Stimulated activated CD4-positive, alpha-beta T cell treated with anti-CD3 and anti-CD28 coated beads, TNF-alpha, amount 100 ng/mL, for 1 hour (primary cell): ENCODE results near the gene LRMDA.

Experiments used
- DNase-seq, 3 donors: peaks; one replicate each; pipeline ENCODE4 v3.0.0-alpha.2; 2020; ENCODE audit warnings: low read depth in 3 of 3, low spot score in 1 of 3

Gene LRMDA

DNA sequence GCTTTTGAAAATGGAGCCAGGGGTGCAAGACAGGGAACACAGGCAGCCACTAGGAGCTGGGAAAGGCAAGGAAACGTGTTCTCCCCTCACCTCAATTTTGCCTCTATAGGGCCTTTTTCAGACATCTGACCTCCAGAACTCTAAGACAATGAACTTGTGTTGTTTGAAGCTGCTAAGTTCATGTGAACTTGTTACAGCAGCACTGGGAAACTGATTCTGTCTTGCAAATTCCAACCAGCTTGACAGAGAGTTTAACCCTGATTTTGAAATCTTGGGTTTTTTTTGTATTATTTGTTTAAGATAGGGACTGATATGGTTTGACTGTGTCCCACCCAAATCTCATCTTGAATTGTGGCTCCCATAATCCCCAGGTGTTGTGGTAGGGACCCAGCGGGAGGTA lies 852.9 kb downstream of the LRMDA start:
- DNase-seq: no peak

DNA sequence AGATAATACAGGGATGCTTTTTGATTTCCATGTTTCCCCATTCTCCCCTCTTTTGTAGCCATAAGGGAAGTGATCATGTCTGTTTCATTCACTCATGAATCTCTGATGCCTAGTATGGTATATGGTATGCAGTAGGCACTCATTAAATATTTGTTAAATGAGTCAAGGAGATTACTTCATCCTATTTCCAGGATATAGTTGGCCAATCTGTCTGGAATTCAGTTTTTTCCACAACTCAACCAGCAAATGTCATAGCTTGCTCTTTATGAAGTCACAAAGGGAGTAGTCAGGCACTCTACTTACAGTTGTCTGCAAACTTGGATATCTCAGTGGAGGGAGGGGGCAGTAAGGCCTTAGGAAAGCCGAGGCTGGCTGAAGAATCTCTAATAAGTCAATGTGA lies 853.6 kb downstream of the LRMDA start:
- no peak for DNase-seq

DNA sequence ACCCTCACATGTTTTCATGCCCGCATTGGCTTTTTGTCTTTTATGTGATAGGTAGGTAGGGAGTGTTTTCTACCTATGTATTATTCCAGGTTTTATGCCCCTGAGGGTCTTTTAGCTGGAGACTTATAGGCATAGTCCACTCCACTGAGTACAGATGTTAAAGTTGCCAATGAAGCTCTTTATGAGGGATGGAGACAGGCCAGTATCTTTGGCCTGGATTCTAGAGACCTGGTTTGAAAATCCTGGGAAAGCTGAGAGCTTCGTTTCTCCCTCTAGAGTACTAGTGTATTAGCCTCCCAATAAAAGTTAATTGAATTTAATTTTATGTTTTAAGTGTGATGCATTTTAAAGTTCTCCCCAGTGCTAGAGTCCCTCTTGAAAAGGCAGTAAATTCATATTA lies 854.1 kb downstream of the LRMDA start:
- DNase-seq: no peak

DNA sequence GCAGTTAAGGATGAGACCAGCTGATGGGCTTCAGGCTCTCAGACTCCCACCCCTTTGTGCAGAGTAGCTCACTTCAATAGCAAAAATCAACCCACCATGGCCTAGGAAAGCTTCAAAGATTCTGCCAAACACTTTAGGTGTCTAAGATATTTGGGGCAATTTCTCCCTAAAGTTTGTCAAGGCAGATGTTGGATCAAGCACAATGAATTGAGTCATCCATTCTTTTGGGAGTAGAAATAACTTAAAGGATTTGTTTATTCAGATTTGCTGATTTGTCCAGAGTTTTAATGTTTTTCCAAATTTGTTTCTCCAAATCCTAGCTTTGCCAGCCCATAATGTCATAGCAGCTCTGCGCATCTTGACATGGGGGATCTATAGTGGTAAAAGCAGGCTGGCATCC lies 855.1 kb downstream of the LRMDA start:
- no peak for DNase-seq

DNA sequence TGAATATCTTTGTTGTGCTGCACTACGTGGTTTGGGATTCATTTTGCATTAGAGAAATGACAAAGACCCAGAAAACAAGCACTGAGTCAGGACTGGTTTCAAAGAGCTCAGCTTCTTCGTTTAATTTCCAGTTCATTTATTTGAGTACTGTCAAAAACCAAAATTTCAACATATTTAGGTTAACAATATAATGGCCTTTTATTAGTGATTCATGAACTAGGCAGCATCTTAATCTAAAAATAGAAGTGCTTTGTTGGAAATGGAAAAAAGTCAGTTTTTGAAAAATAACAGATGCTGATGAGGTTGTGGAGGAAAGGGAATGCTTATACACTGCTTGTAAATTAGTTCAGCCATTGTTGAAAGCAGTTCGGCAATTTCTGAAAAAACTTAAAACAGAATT lies 856.4 kb downstream of the LRMDA start:
- DNase-seq: no peak

DNA sequence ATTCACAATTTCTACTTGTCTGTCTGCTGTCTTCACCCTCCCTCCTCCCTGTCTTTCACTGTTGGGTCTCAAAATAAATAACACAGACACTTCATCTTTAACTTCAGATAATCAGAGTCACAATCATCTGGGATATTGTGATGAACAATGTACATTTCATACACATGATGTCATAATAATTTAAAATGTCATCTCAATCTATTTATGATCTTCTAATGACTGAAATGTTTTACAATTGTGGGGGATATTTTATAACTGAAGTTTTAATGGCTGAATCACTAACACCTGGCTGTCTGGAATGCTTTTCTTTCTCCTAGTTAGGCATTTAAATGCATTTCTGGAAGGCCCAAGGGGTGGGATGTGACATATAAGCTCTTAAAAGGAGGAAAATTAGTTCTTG lies 859.8 kb downstream of the LRMDA start:
- no peak for DNase-seq

DNA sequence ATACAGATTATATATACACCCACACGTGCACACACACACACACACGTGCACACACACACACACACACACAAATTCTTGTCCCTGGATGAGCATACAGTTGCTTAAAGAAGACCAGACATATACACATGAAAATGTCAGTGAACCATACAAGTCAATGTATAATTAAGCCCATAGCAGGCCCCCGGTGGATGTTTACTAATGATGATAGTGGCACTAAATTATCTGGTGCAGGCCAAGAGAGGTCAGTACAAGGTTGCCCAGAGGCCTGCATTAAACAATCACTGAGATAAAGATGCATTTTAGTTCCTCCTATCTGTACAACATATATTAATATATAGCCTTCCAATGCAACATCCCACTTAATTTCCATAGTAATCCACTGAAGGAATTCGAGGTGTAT lies 860.5 kb downstream of the LRMDA start:
- no peak for DNase-seq

DNA sequence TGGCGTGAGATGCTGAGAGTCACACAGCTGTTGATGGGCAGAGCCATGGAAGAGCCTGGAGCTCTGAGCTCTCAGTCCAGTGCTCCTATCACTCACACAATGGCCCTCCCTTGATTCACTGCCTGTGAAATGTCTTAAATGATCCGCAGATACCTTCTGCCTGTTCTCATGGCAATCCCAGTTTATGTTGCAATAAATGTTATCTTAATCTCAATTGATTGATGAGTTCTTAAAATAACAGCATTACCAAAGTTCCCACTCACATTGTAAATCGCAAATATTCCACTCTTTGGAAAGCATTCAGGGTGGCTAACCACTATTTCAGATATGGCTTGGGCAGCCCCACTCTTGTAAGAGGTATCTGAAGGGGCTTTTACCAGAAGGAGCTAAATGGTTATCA lies 865.5 kb downstream of the LRMDA start:
- no peak for DNase-seq

DNA sequence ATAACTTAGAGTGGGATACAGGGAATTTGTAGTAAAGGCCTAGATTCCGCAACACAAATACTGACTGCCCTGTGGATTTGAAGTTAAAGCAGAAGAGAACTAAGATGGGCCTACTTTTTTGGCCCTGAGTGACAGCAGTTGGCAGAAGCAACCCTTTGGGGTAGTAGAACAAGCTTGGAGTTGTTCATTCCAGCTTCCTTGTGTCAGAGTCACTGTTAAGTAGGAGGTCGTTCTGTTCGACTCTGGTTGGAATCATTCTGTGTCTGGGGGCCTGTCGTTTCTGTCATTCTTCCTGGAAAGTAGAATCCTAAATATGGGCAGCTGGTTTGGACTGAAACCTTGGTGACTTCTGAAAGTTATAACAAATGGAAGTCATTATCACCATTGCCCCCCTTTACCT lies 865.9 kb downstream of the LRMDA start:
- DNase-seq: no peak

DNA sequence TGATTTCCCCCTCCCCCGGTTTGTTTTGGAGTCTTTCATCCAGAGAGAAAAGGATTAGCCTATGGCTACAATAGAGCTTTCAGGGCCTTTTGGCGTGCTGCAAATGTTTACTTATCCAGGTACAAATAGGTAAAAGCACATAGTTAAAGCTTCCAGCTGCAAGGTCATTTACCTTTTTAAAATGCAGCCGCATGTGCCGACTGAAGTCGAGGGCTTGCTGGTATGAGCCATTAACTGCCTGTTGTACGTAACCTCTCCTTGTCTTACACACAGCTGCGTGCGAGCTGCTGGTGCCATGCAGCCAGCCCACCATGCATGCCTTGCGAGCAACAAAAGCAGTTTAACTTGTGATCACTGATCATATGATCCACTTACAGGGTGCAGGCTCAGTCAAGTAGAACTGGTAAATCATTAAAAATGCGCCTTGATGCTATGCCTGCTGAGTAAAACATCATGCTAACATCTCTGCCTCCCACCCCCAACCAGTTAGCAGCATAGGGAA lies 866.4 kb downstream of the LRMDA start:
- DNase-seq: no peak

DNA sequence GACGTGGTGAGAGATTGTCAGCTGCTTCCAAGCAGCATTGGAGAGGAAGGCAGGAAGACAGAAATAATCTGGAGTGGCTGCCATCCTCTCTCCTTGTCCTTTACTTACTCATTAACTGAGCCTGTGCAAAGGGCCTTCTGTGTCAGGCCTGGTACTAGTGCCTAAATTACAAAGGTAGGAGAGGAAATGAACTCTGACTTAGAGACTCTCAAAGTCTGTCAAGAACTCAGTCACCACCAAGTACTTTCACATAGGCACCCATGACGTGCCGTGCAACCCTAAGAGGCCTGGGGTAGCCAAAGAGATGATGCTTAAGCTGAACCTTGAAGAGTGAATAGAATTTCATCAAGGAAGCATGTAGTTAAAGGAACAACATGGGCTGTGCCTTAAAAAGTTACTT lies 866.9 kb downstream of the LRMDA start:
- no peak for DNase-seq

DNA sequence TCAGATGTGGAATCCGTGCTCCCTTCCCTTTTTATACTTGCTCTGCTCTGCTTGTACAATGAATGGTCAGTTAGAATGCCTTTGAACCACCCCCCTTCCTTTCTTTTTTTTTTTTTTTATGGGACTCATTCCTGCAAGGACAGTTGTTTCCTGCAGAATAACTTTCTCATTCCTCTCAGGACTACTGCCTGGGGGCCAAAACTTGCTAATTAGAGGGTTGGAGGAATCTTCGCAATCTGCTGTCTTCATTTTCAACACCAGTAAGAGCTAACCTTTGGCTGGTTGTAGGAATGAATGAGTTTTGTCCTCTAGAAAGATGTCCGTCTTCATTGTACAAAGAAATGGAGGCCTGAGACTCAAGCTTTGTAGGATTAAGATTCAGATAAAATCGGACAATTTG lies 868.1 kb downstream of the LRMDA start:
- DNase-seq: no peak

DNA sequence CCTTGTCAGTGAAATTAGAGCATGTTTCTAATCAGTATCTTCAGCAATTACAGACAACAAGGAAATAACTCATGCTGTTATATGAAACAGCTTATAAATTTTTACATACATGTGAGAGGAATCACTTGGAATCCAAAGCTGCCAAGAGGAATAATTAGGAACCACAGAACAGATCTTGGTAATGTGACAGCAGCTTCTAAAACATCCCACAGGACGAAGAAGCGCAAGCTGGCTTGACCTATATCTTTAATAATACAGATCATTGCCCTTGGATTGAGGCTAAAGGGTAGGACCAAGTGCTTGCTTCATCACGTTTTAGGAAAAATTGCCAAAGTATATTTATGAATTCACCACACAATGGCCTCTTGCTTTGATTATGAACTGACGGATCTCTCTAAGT lies 869.8 kb downstream of the LRMDA start:
- DNase-seq: no peak

DNA sequence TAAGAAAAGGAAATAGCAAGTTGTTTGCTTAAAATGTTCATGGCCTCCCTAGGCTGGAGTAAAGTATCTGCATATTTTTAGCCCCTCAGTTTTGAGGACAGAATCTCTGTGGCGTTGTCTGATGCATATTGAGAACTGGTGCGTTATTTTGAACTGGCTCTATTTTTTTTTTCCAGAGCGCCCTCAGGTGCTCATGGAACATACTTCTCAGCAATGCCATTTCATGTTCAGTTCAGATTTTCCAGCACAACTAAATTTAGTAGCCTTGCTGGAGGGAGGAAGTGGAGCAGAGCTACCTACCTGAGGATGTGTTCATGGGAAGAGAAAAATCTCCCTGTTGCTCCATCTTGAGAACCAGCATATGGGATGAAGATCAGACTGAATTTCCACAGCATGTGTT lies 870.5 kb downstream of the LRMDA start:
- DNase-seq: no peak

DNA sequence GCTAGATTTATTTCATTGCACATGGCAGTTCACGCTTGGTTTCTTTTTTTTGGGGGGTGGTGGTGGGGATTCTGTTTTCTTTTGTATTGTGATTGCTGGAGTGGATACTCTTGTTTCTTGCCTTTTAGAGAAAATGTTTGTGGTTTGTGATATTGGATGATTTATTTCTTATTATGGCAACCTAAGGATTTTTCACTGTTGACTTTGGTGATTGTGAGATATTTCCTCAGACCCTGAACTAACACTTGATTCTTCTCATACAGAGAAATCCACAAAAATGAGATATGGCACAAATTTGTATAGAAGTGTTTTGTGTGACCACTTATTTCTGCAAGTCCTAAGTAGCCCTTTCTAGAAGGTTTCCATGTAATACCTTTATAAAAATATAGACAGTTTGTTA lies 871.1 kb downstream of the LRMDA start:
- no peak for DNase-seq

DNA sequence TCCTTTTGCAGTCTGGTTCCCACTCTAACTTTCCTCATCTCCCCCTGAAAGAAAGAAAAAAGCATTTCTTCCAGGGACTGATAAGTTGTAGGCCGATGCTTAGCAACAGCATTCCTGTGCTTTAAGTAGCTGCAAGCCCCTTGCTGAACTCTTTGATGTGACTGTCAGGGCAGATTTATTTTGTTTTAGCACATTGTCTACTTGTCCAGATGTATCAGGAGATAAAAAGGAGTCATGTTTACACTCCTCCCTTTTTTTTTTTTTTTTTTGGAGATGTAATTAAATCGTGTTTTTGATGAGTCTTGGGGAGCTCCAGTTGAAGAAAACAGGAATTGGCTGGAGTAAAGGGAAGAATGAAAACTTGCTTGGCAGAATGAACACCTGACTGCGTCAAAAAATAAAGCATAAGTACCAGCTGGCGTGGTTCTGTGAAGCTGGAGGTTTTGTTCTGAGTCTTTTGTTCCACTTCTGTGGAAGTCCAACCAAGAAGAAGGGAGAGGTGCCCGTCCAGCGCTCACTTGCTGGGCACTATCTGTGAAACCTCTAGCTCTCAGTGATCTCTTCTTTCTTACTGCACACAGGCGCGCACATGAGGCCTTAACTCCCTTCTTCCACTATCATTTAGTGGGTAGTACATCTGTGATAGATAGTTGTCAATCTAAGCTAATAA lies 871.7 kb downstream of the LRMDA start:
- no peak for DNase-seq

DNA sequence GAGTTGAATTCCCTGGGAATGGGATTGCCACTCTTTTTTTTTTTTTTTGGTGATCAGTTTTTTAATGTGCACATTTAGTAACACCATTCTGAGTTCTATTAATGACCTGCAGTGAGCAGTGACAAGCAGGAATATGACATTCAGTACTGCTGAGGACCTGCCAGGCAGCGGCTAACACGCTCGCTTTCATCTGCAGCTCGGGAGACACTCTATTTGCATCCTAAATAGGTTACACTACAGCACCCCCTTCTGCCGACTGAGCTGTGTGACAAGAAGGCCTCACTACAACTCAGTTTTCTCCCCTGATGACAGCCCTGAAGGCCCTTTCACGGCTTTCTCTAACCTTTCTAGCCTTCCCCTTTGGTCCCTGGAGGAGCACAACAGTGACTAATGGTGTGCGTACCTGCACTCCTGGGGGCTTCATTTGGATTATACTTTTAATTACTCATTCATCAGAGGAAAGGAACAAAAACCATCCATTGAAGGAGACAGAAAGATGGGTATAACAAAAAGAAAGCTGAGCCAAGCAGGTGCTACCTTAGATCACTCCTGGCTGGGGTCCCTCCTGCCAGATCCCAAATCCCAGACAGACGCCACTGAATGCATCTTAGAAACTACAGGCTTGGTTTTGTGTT lies 872.4 kb downstream of the LRMDA start:
- DNase-seq: no peak

DNA sequence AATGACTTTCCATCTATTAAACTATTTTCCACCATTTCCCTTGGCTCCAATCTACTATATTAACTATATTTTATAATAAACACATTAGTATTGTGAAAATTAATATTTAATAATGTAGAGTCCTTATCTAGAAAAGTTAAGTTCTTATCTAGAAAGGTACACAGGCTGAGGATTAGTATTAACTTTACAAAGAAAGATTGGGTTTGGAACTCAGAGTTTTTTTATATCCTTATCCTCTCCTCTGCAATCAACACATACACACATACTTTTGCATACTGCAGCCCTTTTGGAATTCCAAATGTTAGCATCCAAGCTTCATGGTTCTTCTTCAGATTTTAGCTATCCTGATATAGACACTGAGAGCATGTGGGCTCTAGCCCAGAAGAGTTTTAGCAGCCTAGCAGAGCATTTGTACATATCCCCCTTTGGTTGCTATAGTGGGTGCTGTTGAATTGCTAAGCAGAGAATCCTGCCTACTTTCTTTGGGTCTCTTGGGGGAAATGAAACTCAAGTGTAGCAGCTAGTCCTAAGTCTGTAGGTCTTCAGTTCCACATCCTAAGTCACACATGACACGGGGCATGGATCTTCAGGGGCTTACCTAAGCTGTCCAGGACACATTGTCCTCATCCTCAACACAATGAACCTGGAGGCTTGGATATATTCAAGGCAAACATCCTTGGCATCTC lies 874.6 kb downstream of the LRMDA start:
- no peak for DNase-seq

DNA sequence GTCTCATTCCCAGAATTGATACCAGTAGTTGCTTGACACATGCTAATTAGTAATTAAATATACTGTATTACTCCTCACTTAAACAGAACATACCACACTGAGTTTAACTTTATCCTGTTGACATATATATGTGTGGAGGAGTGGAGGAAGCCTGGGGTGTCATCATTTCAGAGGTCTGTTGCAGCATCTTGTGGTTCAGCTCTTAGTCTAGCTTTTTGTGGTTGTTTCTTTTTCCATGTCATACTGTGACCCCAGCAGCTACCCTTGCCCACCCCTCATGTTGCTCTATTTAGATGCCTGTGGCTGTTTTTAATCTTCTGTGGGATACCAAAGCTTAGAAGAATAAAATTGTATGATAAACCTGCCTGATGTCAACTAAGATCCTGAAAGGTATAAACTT lies 875.4 kb downstream of the LRMDA start:
- no peak for DNase-seq

DNA sequence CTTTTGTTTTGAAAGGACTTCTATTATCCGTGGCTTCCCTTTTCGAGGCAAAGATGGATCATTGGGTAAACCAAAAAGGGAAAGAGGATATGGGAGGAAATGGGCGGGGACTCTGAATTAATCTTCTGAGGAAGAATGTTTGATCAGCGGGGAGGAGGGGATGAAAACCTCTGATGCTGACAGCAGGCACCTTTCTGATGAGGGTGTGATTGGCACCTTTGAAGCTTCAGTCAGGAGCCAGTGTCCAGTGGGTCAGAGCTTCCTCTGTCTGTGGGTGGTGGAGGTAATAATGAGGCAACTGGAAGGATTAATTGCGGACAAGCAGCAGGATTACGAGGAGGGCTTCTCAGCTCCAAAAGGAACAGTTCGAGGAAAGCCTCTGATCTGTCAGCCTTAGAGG lies 877.6 kb downstream of the LRMDA start:
- no peak for DNase-seq

DNA sequence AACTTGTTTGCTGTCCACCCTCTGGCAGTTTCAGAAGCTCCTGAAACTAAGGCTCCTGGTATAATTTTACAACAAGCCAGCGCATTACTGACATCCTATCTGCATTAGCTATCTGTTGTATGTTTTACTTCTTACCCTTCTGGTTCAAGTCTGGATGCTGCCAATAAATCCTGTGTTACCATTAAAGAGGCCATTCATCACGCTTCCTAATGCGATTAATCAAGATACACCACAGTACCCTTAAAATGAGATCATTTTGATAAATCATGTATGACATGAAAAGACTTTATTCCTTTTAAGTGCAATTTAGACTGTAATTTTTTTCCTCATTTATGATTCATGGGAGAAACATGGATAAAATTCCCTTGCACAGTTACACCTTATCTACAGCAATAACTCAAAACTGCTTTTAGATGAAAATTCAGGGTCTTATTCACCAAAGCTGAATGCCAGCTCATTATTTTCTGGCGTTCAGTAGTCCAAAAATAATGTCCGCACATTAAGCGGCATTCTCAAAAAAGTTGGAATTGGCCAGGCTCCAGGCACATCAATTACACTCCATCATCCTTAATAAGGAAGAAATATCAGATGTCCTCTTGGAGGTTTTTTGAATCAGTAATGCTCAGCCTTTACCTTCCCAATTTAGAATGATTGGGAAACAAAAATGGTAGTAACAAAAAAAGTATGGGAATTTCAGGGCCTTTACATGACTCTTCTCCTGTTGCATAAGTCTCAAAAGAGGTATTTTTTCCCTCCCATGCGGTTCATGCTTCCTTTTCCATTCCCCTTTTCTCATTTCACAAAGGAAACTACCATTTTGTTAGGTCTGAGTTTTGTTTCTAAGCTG lies 878.5 kb downstream of the LRMDA start:
- no peak for DNase-seq
